Measurements from ENCODE around the gene NRXN3. TPM values are rescaled to one million over a fixed set of nuclear protein-coding genes. Genes with fewer than 3 reads are reported as not detected.
"Not testable (repeated sequence)": the region's sequence is repeated elsewhere in the genome, so short reads cannot be mapped to it uniquely, and the experiment has no call there.

The NRXN3 gene
- total and polyA plus RNA-seq, 2 donors (not counting 1 experiment from before 2014, with no cell fraction given), result not detected

DNA sequence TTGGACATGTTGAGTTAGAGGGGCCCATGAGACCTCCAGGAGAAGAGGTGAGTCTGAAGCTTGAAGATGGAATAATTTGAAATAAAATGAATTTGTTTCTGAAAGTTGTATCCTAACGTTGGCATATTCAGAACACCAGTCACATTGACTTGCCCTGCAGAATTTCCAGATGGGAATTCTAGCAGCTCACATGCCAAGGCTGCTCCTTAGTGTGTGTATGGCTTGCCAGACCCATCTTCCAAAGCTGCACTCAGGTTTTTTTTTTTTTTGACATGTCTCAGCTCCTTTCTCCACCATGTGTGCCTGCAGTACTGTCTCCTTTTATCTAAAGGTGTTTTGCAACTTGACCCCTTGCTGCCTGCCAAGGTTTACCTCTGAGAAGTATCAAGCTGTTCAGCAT lies 261.9 kb downstream of the NRXN3 start:
- ATAC-seq (ENCODE audit: low read depth), result no peak
- intact Hi-C loops (cut with micrococcal nuclease), result no loop called here

DNA sequence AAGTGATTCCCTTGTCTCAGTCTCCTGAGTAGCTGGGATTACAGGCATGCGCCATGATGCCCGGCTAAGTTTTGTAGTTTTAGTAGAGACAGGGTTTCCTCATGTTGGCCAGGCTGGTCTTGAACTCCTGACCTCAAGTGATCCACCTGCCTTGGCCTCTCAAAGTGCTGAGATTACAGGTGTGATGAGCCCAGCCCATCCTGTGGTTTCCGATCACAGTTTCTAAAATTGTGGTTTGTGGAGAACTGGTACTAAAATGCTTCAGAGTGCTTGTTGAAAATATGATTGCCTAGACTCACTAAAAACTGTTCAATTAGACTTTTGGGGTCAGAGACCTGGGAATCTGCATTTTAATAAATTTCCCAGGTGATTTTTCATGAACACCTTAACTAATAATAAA lies 267.3 kb downstream of the NRXN3 start:
- H4K20me1 ChIP-seq (ENCODE audit: control insufficient read depth, insufficient read depth, low read length, poor library complexity, severe bottlenecking); H3K27ac ChIP-seq (ENCODE audit: low read length in 2 of 2); POLR2A ChIA-PET; H3K4me2 ChIP-seq (replicated peaks; ENCODE audit: low read depth, low read length, poor library complexity, severe bottlenecking); DNase-seq; H3K36me3 ChIP-seq (replicated peaks in 1 of 2; ENCODE audit: control extremely low read depth in 1 of 2, control insufficient read depth in 1 of 2, extremely low read depth in 1 of 2, insufficient read depth in 2 of 2, low read length in 1 of 2); H3K79me2 ChIP-seq (ENCODE audit: control insufficient read depth, insufficient read depth, low read length); H3K27me3 ChIP-seq (replicated peaks in 1 of 4; ENCODE audit: control extremely low read depth in 1 of 4, control insufficient read depth in 3 of 4, insufficient read depth in 4 of 4, low read length in 3 of 4); ATAC-seq (ENCODE audit: low read depth); H3K4me1 ChIP-seq (ENCODE audit: control insufficient read depth in 2 of 2, insufficient read depth in 2 of 2, low read length in 2 of 2); H3K27me3 Mint-ChIP-seq; H3K27ac Mint-ChIP-seq; H3K9ac ChIP-seq (ENCODE audit: low read length); H3K9me3 Mint-ChIP-seq (ENCODE audit: insufficient read depth); H2AFZ ChIP-seq (ENCODE audit: insufficient read depth, low read depth, low read length, poor library complexity, severe bottlenecking); H3K4me1 Mint-ChIP-seq; H3K4me3 ChIP-seq (ENCODE audit: control extremely low read depth in 1 of 5, extremely low read depth in 1 of 5, insufficient read depth in 1 of 5, low read depth in 2 of 5, low read length in 4 of 5); intact Hi-C loops (cut with micrococcal nuclease); H3K4me3 Mint-ChIP-seq; CTCF ChIA-PET; H3K9me3 ChIP-seq (ENCODE audit: control extremely low read depth in 1 of 3, control insufficient read depth in 2 of 3, insufficient read depth in 1 of 3, low read length in 2 of 3): not testable (repeated sequence)
- 67% methylated on average over 3 of the region's 3 CpGs for WGBS (ENCODE audit: insufficient coverage)

More for the DNA sequence above, 261.9 kb downstream of the NRXN3 start:
- DNase-seq, result no peak
- Histone ChIP-seq H3K4me1 (ENCODE audit: control insufficient read depth in 2 of 2, insufficient read depth in 2 of 2, low read length in 2 of 2) (no peaks in the 10 kb centered on the region), H4K20me1 (ENCODE audit: control insufficient read depth, insufficient read depth, low read length, poor library complexity, severe bottlenecking) (no peaks in the 10 kb centered on the region), H3K27ac (ENCODE audit: low read length in 2 of 2) (no peak overlapping the region), H3K9ac (ENCODE audit: low read length) (no peak overlapping the region), H3K36me3 (replicated peaks in 1 of 2; ENCODE audit: control extremely low read depth in 1 of 2, control insufficient read depth in 1 of 2, extremely low read depth in 1 of 2, insufficient read depth in 2 of 2, low read length in 1 of 2) (no peaks in the 10 kb centered on the region), H3K27me3 (replicated peaks in 1 of 4; ENCODE audit: control extremely low read depth in 1 of 4, control insufficient read depth in 3 of 4, insufficient read depth in 4 of 4, low read length in 3 of 4) (no peaks in the 10 kb centered on the region), H3K4me2 (replicated peaks; ENCODE audit: low read depth, low read length, poor library complexity, severe bottlenecking) (no peak overlapping the region), H3K9me3 (ENCODE audit: control extremely low read depth in 1 of 3, control insufficient read depth in 2 of 3, insufficient read depth in 1 of 3, low read length in 2 of 3) (no peaks in the 10 kb centered on the region), H2AFZ (ENCODE audit: insufficient read depth, low read depth, low read length, poor library complexity, severe bottlenecking) (no peak overlapping the region), H3K4me3 (ENCODE audit: control extremely low read depth in 1 of 5, extremely low read depth in 1 of 5, insufficient read depth in 1 of 5, low read depth in 2 of 5, low read length in 4 of 5) (no peak overlapping the region), H3K79me2 (ENCODE audit: control insufficient read depth, insufficient read depth, low read length) (no peaks in the 10 kb centered on the region)
- ChIA-PET CTCF (no interaction called here), POLR2A (no interaction called here)
- no peak overlapping the region for H3K27ac Mint-ChIP-seq
- WGBS (ENCODE audit: insufficient coverage), result 71% methylated on average over 1 of the region's 1 CpG
- TF ChIP-seq EZH2 (IDR thresholded peaks at IDR 0.05; ENCODE audit: borderline replicate concordance, insufficient read depth, low read depth, low read length, poor library complexity, severe bottlenecking), result no peak
- TF ChIP-seq, protein P1, sequence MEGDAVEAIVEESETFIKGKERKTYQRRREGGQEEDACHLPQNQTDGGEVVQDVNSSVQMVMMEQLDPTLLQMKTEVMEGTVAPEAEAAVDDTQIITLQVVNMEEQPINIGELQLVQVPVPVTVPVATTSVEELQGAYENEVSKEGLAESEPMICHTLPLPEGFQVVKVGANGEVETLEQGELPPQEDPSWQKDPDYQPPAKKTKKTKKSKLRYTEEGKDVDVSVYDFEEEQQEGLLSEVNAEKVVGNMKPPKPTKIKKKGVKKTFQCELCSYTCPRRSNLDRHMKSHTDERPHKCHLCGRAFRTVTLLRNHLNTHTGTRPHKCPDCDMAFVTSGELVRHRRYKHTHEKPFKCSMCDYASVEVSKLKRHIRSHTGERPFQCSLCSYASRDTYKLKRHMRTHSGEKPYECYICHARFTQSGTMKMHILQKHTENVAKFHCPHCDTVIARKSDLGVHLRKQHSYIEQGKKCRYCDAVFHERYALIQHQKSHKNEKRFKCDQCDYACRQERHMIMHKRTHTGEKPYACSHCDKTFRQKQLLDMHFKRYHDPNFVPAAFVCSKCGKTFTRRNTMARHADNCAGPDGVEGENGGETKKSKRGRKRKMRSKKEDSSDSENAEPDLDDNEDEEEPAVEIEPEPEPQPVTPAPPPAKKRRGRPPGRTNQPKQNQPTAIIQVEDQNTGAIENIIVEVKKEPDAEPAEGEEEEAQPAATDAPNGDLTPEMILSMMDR (IDR thresholded peaks at IDR 0.05), result no peak
- no peaks in the 10 kb centered on the region for H3K9me3 Mint-ChIP-seq (ENCODE audit: insufficient read depth)
- no peak overlapping the region for H3K4me3 Mint-ChIP-seq
- H3K27me3 Mint-ChIP-seq, result no peaks in the 10 kb centered on the region
- no peaks in the 10 kb centered on the region for H3K4me1 Mint-ChIP-seq
